HepG2 (cell line): ENCODE measurements around the gene PDE5A. TPM values are rescaled to one million over a fixed set of nuclear protein-coding genes. Genes with fewer than 3 reads are reported as not detected.
A peak's percentile ranks its signal among the peaks of the same experiment; 100 is the strongest.
"Not testable (repeated sequence)": the region's sequence is repeated elsewhere in the genome, so short reads cannot be mapped to it uniquely, and the experiment has no call there.

ENCODE experiments used
- ATF1 ChIP-seq: IDR thresholded peaks from 2 replicates; pipeline ENCODE4 v1.6.1; 2016; ENCODE audit warnings: mild to moderate bottlenecking, control low read depth
- EED ChIP-seq: sonication (generic); formaldehyde crosslinking; IDR thresholded peaks from 2 replicates; pipeline ENCODE4 v1.5.0; 2020; ENCODE audit warnings: mild to moderate bottlenecking, missing genetic modification reagents
- KIAA2018 ChIP-seq: sonication (generic); formaldehyde crosslinking; IDR thresholded peaks from 2 replicates; pipeline ENCODE4 v1.5.0; 2020; ENCODE audit warnings: mild to moderate bottlenecking, missing genetic modification reagents, borderline replicate concordance
- PHF8 ChIP-seq: sonication (generic); formaldehyde crosslinking; IDR thresholded peaks from 2 replicates; pipeline ENCODE4 v1.5.0; 2020; ENCODE audit warnings: missing genetic modification reagents
- SP1 ChIP-seq, 2 experiments: fragments of 450-650 bp in 1 of 2; sonication (generic) in 1 of 2; formaldehyde crosslinking in 1 of 2; IDR thresholded peaks; 2 replicates each; pipeline versions ENCODE4 v1.4.0 to v1.6.1; 2016 to 2020; ENCODE audit warnings: missing genetic modification reagents in 1 of 2
- SP5 ChIP-seq: IDR thresholded peaks from 2 replicates; pipeline ENCODE4 v1.6.1; 2016; ENCODE audit warnings: low read depth, borderline replicate concordance
- ZBTB33 ChIP-seq: sonication (generic); formaldehyde crosslinking; IDR thresholded peaks from 2 replicates; pipeline ENCODE4 v1.4.0; 2020; ENCODE audit warnings: missing genetic modification reagents
- ZFY ChIP-seq: sonication (generic); formaldehyde crosslinking; IDR thresholded peaks from 2 replicates; pipeline ENCODE4 v1.4.0; 2020; ENCODE audit warnings: missing genetic modification reagents
- ZNF224 ChIP-seq: sonication (generic); formaldehyde crosslinking; IDR thresholded peaks from 2 replicates; pipeline ENCODE4 v1.5.0; 2020; ENCODE audit warnings: mild to moderate bottlenecking, missing genetic modification reagents
- ZNF350 ChIP-seq: sonication (generic); formaldehyde crosslinking; IDR thresholded peaks from 2 replicates; pipeline ENCODE4 v1.4.0; 2020; ENCODE audit warnings: mild to moderate bottlenecking, low read depth, missing genetic modification reagents, borderline replicate concordance
- ZNF446 ChIP-seq: sonication (generic); formaldehyde crosslinking; IDR thresholded peaks from 2 replicates; pipeline ENCODE4 v1.5.0; 2020; ENCODE audit warnings: mild to moderate bottlenecking, missing genetic modification reagents
- ZNF543 ChIP-seq: sonication (generic); formaldehyde crosslinking; IDR thresholded peaks from 2 replicates; pipeline ENCODE4 v1.4.0; 2020; ENCODE audit warnings: mild to moderate bottlenecking, missing genetic modification reagents
- ZNF556 ChIP-seq: sonication (generic); formaldehyde crosslinking; IDR thresholded peaks from 2 replicates; pipeline ENCODE4 v1.4.0; 2020; ENCODE audit warnings: mild to moderate bottlenecking, missing genetic modification reagents, borderline replicate concordance
- ZNF687 ChIP-seq: sonication (generic); formaldehyde crosslinking; IDR thresholded peaks from 2 replicates; pipeline ENCODE4 v1.5.1; 2020; ENCODE audit warnings: mild to moderate bottlenecking, missing genetic modification reagents, moderate library complexity
- ZNF709 ChIP-seq: sonication (generic); formaldehyde crosslinking; IDR thresholded peaks from 2 replicates; pipeline ENCODE4 v1.5.0; 2020; ENCODE audit warnings: mild to moderate bottlenecking, missing genetic modification reagents
- polyA plus RNA-seq, 8 experiments: library from polyadenylated mRNA; depleted of rRNA in 3 of 8; stranded (reverse) in 7 of 8; unstranded in 1 of 8; fragments of >200 nt; fragmentation: Illumina TruSeq in 4 of 8; extraction: Trizol in 4 of 8; gene quantifications; 2 replicates each; pipeline versions ENCODE4 v1.2.1 to v1.2.3, GENCODE V29; 2011 to 2016; ENCODE audit warnings: low read depth in 4 of 8, missing spikeins in 1 of 8, mixed read lengths in 1 of 8; ENCODE audit not compliant: insufficient read depth in 1 of 8
- total RNA-seq, 5 experiments: library from RNA; depleted of rRNA; stranded (reverse); fragments of >200 nt; fragmentation: Illumina TruSeq; extraction: Trizol; gene quantifications; 2 replicates each; pipeline ENCODE4 v1.2.3, GENCODE V29; 2016; ENCODE audit warnings: low read depth in 1 of 5

Gene PDE5A
- total and polyA plus RNA-seq, 2 of the 13 experiments (the other 11 are each of a cell fraction or from before 2014, with no cell fraction given): 0.22 to 0.44 TPM

GRCh38 chr4:119454491-119455270 is 173.9 kb downstream of the PDE5A start (continued):
- TF ChIP-seq EED (CRISPR knock-in tag): 0 out of 2 replicates have a peak, but pooled peaks have one; percentile 15
- peak; percentile 82 for TF ChIP-seq ZNF543 (CRISPR knock-in tag)
- TF ChIP-seq ZNF709: peak; percentile 84
- peak; percentile 71 for TF ChIP-seq SP5 (CRISPR knock-in tag)
- TF ChIP-seq ZNF687 (CRISPR knock-in tag): peak; percentile 87
- TF ChIP-seq ATF1: peak; percentile 100
- peak; percentile 94 for TF ChIP-seq ZFY
- TF ChIP-seq PHF8: peak; percentile 88
- TF ChIP-seq ZNF446 (CRISPR knock-in tag): peak; percentile 72; the same call in 1 of the 2 replicates
- peak; percentile 92 for TF ChIP-seq ZNF224
- TF ChIP-seq ZBTB33 (CRISPR knock-in tag): peak; percentile 86
- TF ChIP-seq ZNF556 (CRISPR knock-in tag): peak; percentile 97
- peak; percentile 96 for TF ChIP-seq ZNF350
- not testable (repeated sequence) for TF ChIP-seq SP1 (IDR thresholded peaks at IDR 0.05)
- TF ChIP-seq SP1 (CRISPR knock-in tag; IDR thresholded peaks at IDR 0.05): peak; percentile 99
- peak; percentile 86; the same call in 1 of the 2 replicates for TF ChIP-seq KIAA2018 (CRISPR knock-in tag)
